Measurements from ENCODE around the gene DNAJA3.
A peak's percentile ranks its signal among the peaks of the same experiment; 100 is the strongest.

Gene DNAJA3

DNA sequence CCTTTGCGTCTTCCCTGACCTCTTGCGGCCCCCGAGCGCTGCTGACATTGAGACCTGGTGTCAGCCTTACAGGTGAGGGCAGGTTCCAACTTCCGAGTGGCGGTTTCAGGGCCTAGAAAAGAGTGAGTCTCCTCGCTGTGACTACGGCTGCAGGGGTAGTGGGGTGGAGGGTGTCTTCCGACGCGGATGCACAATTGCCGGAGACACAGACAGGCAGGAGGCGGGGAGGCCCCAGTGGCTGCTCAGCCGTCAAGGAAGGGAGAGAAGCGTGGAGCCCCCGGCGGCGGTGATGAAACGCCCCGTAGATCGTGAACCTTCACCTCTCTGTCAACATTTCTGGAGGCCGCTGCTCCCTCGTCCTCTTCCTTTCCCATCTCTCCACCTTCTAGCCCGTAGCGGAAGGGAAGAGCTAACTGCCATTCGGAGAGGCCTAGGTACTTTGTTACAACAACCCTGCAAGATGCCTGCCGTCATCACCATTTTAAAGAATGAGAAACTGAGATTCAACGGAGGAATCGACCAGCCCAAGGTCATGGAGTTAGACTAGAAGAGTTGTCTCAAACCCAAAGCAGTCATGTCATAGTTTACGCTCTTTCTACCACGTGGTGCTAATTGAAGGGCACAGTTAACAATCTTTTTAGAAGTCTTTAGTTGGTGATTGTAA, 485 bp downstream of the DNAJA3 start:
- Histone ChIP-seq H3K4me3 (ENCODE audit: insufficient read depth, low read length, poor library complexity, severe bottlenecking) (peak overlapping the region; percentile 79), H3K9me2 (replicated peaks; ENCODE audit: insufficient read depth, low read length) (no peaks in the 10 kb centered on the region), H3K79me2 (ENCODE audit: insufficient read depth, low read length) (peaks cover 54% of the 10 kb centered on the region), H3K27ac (ENCODE audit: low read depth, low read length) (peak overlapping the region; percentile 91), H2AFZ (ENCODE audit: low read depth, low read length, severe bottlenecking) (peak overlapping the region; percentile 36), H4K20me1 (ENCODE audit: low read depth, low read length) (no peaks in the 10 kb centered on the region), H3K9ac (ENCODE audit: low read length) (peak overlapping the region; percentile 88), H3K4me2 (ENCODE audit: low read depth, low read length, poor library complexity, severe bottlenecking) (peak overlapping the region; percentile 91), H3K9me3 (ENCODE audit: insufficient read depth, low read length) (no peaks in the 10 kb centered on the region), H3F3A (ENCODE audit: insufficient read depth) (0 out of 2 replicates have a peak, but pooled peaks cover 4% of the 10 kb centered on the region), H3K36me3 (ENCODE audit: low read length) (peaks cover 6% of the 10 kb centered on the region), H3K27me3 (ENCODE audit: low read length) (no peaks in the 10 kb centered on the region)
- TF ChIP-seq EZH2phosphoT487 (conservative IDR thresholded peaks at IDR 0.05; ENCODE audit: low read length), result no peak

DNA sequence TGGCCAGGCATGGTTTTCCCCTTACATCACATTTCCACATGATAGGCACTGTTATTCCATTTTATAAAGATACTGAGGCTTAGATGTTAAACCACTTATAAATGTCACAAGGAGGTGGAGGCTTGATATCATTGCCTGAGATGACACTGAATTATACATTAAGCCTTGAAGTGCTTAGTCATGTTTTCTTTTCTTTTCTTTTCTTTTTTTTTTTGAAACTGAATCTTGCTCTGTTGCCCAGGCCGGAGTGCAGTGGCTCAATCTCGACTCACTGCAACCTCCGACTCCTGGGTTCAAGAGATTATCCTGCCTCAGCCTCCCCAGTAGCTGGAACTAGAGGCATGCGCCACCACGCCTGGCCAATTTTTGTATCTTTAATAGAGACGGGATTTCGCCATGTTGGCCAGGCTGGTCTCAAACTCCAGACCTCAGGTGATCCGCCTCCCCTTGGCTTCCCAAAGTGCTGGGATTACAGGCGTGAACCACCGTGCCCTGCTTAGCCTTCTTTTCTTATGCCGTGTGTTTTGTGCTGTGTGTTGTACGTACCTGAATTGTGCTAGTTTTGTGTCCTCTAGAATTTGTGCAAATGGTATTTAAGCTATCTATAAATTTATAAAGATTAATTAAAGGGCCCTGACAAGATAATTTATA, 1.2 kb downstream of the DNAJA3 start:
- Histone ChIP-seq H3K79me2 (ENCODE audit: insufficient read depth, low read length) (peaks cover 60% of the 10 kb centered on the region), H3K9me3 (ENCODE audit: insufficient read depth, low read length) (no peaks in the 10 kb centered on the region), H3K9me2 (replicated peaks; ENCODE audit: insufficient read depth, low read length) (no peaks in the 10 kb centered on the region), H2AFZ (ENCODE audit: low read depth, low read length, severe bottlenecking) (no peak overlapping the region), H3K4me2 (ENCODE audit: low read depth, low read length, poor library complexity, severe bottlenecking) (peak overlapping the region; percentile 91), H3K36me3 (ENCODE audit: low read length) (peaks cover 7% of the 10 kb centered on the region), H4K20me1 (ENCODE audit: low read depth, low read length) (no peaks in the 10 kb centered on the region), H3K27me3 (ENCODE audit: low read length) (no peaks in the 10 kb centered on the region), H3K9ac (ENCODE audit: low read length) (peak overlapping the region; percentile 88), H3K4me3 (ENCODE audit: insufficient read depth, low read length, poor library complexity, severe bottlenecking) (peak overlapping the region; percentile 79), H3K27ac (ENCODE audit: low read depth, low read length) (peak overlapping the region; percentile 91), H3F3A (ENCODE audit: insufficient read depth) (0 out of 2 replicates have a peak, but pooled peaks cover 4% of the 10 kb centered on the region)
- TF ChIP-seq, protein P1, sequence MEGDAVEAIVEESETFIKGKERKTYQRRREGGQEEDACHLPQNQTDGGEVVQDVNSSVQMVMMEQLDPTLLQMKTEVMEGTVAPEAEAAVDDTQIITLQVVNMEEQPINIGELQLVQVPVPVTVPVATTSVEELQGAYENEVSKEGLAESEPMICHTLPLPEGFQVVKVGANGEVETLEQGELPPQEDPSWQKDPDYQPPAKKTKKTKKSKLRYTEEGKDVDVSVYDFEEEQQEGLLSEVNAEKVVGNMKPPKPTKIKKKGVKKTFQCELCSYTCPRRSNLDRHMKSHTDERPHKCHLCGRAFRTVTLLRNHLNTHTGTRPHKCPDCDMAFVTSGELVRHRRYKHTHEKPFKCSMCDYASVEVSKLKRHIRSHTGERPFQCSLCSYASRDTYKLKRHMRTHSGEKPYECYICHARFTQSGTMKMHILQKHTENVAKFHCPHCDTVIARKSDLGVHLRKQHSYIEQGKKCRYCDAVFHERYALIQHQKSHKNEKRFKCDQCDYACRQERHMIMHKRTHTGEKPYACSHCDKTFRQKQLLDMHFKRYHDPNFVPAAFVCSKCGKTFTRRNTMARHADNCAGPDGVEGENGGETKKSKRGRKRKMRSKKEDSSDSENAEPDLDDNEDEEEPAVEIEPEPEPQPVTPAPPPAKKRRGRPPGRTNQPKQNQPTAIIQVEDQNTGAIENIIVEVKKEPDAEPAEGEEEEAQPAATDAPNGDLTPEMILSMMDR (IDR thresholded peaks at IDR 0.05; ENCODE audit: insufficient read depth, low read length, poor library complexity, severe bottlenecking), result no peak
- no peak for TF ChIP-seq EZH2phosphoT487 (conservative IDR thresholded peaks at IDR 0.05; ENCODE audit: low read length)

DNA sequence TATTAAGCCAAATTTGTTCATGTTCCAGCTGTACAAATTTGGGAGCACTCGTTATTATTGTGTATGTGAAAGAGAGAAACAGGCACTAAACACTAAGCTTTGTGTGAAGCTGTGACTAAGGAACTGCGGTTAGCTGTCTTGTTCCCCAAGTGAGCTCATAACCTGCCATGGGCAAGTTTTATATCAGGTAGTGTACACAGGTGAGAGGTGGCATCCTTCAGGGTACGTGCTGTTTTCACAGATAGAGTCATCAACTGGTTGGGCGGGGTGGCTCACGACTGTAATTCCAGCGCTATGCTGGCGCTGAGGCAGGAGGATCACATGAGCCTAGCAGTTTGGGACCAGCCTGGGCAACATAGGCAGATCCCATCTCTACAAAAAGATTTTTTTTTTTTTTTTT, 2.8 kb downstream of the DNAJA3 start:
- Histone ChIP-seq H3K36me3 (ENCODE audit: low read length) (peaks cover 9% of the 10 kb centered on the region), H4K20me1 (ENCODE audit: low read depth, low read length) (no peaks in the 10 kb centered on the region), H3K4me2 (ENCODE audit: low read depth, low read length, poor library complexity, severe bottlenecking) (no peak overlapping the region)

More for the DNA sequence above, 2.8 kb downstream of the DNAJA3 start:
- Histone ChIP-seq H3K9me2 (replicated peaks; ENCODE audit: insufficient read depth, low read length) (no peaks in the 10 kb centered on the region), H3K4me3 (ENCODE audit: insufficient read depth, low read length, poor library complexity, severe bottlenecking) (no peak overlapping the region), H3K9me3 (ENCODE audit: insufficient read depth, low read length) (no peaks in the 10 kb centered on the region), H3K9ac (ENCODE audit: low read length) (no peak overlapping the region), H3K27me3 (ENCODE audit: low read length) (no peaks in the 10 kb centered on the region), H2AFZ (ENCODE audit: low read depth, low read length, severe bottlenecking) (no peak overlapping the region), H3K79me2 (ENCODE audit: insufficient read depth, low read length) (peaks cover 72% of the 10 kb centered on the region), H3F3A (ENCODE audit: insufficient read depth) (0 out of 2 replicates have a peak, but pooled peaks cover 4% of the 10 kb centered on the region), H3K27ac (ENCODE audit: low read depth, low read length) (no peak overlapping the region)
- TF ChIP-seq, protein P1 (IDR thresholded peaks at IDR 0.05; ENCODE audit: insufficient read depth, low read length, poor library complexity, severe bottlenecking), result no peak
- TF ChIP-seq EZH2phosphoT487 (conservative IDR thresholded peaks at IDR 0.05; ENCODE audit: low read length), result no peak
